SK-N-SH treated with all-trans-retinoic acid at 6 μM for 48 hours (cell line): Measurements from ENCODE around the gene TMEM150B.

ENCODE experiments used
- CSDC2 ChIP-seq: fragments of 250-450 bp; sonication (Bioruptor Pico); IDR thresholded peaks from 2 replicates; pipeline ENCODE4 v1.5.0; 2020; ENCODE audit warnings: mild to moderate bottlenecking, moderate library complexity
- OSR1 ChIP-seq: fragments of 250-450 bp; sonication (Bioruptor Pico); IDR thresholded peaks from 2 replicates; pipeline ENCODE4 v1.8.0; 2022; ENCODE audit warnings: moderate library complexity, mild to moderate bottlenecking, inconsistent platforms
- PATZ1 ChIP-seq: fragments of 250-450 bp; sonication (Bioruptor Pico); IDR thresholded peaks from 2 replicates; pipeline ENCODE4 v1.8.0; 2020; ENCODE audit warnings: mild to moderate bottlenecking, moderate library complexity, borderline replicate concordance
- POU6F1 ChIP-seq: fragments of 250-450 bp; sonication (Bioruptor Pico); IDR thresholded peaks from 2 replicates; pipeline ENCODE4 v1.8.0; 2021; ENCODE audit warnings: low read depth, mild to moderate bottlenecking, moderate library complexity, borderline replicate concordance
- PPARA ChIP-seq: fragments of 250-450 bp; sonication (Bioruptor Pico); IDR thresholded peaks from 2 replicates; pipeline ENCODE4 v1.5.0; 2020; ENCODE audit warnings: mild to moderate bottlenecking, borderline replicate concordance
- RARB ChIP-seq: fragments of 250-450 bp; sonication (Bioruptor Pico); IDR thresholded peaks from 2 replicates; pipeline ENCODE4 v1.8.0; 2021; ENCODE audit warnings: mild to moderate bottlenecking, moderate library complexity
- ZFP3 ChIP-seq: fragments of 250-450 bp; sonication (Bioruptor Pico); IDR thresholded peaks from 2 replicates; pipeline ENCODE4 v1.5.0; 2020; ENCODE audit warnings: mild to moderate bottlenecking, moderate library complexity
- ZFP30 ChIP-seq: fragments of 450-650 bp; formaldehyde crosslinking; IDR thresholded peaks from 2 replicates; pipeline ENCODE4 v1.5.0; 2022; ENCODE audit warnings: mild to moderate bottlenecking, moderate library complexity
- ZNF565 ChIP-seq: fragments of 450-650 bp; formaldehyde crosslinking; conservative IDR thresholded peaks from 2 replicates; pipeline ENCODE4 v1.5.0; 2020; ENCODE audit warnings: low read depth, mild to moderate bottlenecking, moderate library complexity

GRCh38 chr19:55340784-55341147 is 15.6 kb upstream of the TMEM150B start:
- TF ChIP-seq PATZ1 (CRISPR knock-in tag) (no peak), RARB (CRISPR knock-in tag) (no peak), PPARA (CRISPR knock-in tag) (no peak), ZFP3 (CRISPR knock-in tag) (no peak), POU6F1 (CRISPR knock-in tag) (no peak), ZFP30 (CRISPR knock-in tag) (no peak), ZNF565 (CRISPR knock-in tag) (no peak), OSR1 (CRISPR knock-in tag) (no peak), CSDC2 (no peak)
